GM12872 (cell line): ENCODE results near the gene USP17L20.
"Not testable (repeated sequence)": the region's sequence is repeated elsewhere in the genome, so short reads cannot be mapped to it uniquely, and the experiment has no call there.

Experiments used
- TF ChIP-seq, protein P1 (sequence below): IDR thresholded peaks from 3 replicates; pipeline ENCODE4 v1.5.1; 2011; ENCODE audit warnings: low read depth, mild to moderate bottlenecking, low read length, moderate library complexity; ENCODE audit not compliant: insufficient read depth

USP17L20 gene, protein sequence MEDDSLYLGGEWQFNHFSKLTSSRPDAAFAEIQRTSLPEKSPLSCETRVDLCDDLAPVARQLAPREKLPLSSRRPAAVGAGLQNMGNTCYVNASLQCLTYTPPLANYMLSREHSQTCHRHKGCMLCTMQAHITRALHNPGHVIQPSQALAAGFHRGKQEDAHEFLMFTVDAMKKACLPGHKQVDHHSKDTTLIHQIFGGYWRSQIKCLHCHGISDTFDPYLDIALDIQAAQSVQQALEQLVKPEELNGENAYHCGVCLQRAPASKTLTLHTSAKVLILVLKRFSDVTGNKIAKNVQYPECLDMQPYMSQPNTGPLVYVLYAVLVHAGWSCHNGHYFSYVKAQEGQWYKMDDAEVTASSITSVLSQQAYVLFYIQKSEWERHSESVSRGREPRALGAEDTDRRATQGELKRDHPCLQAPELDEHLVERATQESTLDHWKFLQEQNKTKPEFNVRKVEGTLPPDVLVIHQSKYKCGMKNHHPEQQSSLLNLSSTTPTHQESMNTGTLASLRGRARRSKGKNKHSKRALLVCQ

DNA sequence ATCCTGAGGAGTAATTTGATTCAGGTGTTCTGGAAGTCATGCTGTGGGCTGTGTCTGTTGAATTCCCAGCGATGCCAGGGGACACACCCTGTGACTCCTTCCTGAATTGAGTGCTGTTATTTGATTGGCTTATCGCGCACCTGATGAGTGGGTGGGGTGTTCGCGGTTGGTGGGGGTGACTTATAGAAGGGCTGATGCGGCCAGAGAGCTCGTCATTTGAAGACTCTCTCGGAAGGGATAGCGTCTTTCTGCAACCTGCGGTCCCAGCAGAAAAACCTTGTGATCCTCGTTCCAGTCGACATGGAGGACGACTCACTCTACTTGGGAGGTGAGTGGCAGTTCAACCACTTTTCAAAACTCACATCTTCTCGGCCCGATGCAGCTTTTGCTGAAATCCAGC is at the start of gene USP17L20:
USP17L20 (plus strand) TSS at position 301 of the 400 bp plus-strand sequence; CDS start at position 301, 0 bp downstream.
- TF ChIP-seq, protein P1, sequence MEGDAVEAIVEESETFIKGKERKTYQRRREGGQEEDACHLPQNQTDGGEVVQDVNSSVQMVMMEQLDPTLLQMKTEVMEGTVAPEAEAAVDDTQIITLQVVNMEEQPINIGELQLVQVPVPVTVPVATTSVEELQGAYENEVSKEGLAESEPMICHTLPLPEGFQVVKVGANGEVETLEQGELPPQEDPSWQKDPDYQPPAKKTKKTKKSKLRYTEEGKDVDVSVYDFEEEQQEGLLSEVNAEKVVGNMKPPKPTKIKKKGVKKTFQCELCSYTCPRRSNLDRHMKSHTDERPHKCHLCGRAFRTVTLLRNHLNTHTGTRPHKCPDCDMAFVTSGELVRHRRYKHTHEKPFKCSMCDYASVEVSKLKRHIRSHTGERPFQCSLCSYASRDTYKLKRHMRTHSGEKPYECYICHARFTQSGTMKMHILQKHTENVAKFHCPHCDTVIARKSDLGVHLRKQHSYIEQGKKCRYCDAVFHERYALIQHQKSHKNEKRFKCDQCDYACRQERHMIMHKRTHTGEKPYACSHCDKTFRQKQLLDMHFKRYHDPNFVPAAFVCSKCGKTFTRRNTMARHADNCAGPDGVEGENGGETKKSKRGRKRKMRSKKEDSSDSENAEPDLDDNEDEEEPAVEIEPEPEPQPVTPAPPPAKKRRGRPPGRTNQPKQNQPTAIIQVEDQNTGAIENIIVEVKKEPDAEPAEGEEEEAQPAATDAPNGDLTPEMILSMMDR = not testable (repeated sequence)

DNA sequence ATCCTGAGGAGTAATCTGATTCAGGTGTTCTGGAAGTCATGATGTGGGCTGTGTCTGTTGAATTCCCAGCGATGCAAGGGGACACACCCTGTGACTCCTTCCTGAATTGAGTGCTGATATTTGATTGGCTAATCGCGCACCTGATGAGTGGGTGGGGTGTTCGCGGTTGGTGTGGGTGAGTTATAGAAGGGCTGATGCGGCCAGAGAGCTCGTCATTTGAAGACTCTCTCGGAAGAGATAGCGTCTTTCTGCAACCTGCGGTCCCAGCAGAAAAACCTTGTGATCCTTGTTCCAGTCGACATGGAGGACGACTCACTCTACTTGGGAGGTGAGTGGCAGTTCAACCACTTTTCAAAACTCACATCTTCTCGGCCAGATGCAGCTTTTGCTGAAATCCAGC is 47.6 kb upstream of the USP17L20 start, which contains the start of gene USP17L10:
USP17L10 (plus strand) TSS at position 301 of the 400 bp plus-strand sequence; CDS start at position 301, 0 bp downstream.
- TF ChIP-seq, protein P1 = not testable (repeated sequence)

DNA sequence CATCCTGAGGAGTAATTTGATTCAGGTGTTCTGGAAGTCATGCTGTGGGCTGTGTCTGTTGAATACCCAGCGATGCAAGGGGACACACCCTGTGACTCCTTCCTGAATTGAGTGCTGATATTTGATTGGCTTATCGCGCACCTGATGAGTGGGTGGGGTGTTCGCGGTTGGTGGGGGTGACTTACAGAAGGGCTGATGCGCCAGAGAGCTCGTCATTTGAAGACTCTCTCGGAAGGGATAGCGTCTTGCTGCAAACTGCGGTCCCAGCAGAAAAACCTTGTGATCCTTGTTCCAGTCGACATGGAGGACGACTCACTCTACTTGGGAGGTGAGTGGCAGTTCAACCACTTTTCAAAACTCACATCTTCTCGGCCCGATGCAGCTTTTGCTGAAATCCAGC is 42.8 kb upstream of the USP17L20 start, which contains the start of gene USP17L11:
USP17L11 (plus strand) TSS at position 301 of the 400 bp plus-strand sequence; CDS start at position 301, 0 bp downstream.
- TF ChIP-seq, protein P1 = not testable (repeated sequence)

DNA sequence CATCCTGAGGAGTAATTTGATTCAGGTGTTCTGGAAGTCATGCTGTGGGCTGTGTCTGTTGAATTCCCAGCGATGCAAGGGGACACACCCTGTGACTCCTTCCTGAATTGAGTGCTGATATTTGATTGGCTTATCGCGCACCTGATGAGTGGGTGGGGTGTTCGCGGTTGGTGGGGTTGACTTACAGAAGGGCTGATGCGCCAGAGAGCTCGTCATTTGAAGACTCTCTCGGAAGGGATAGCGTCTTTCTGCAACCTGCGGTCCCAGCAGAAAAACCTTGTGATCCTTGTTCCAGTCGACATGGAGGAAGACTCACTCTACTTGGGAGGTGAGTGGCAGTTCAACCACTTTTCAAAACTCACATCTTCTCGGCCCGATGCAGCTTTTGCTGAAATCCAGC is 38.1 kb upstream of the USP17L20 start, which contains the start of gene USP17L12:
USP17L12 (plus strand) TSS at position 301 of the 400 bp plus-strand sequence; CDS start at position 301, 0 bp downstream.
- TF ChIP-seq, protein P1 = not testable (repeated sequence)

DNA sequence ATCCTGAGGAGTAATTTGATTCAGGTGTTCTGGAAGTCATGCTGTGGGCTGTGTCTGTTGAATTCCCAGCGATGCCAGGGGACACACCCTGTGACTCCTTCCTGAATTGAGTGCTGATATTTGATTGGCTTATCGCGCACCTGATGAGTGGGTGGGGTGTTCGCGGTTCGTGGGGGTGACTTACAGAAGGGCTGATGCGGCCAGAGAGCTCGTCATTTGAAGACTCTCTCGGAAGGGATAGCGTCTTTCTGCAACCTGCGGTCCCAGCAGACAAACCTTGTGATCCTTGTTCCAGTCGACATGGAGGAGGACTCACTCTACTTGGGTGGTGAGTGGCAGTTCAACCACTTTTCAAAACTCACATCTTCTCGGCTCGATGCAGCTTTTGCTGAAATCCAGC is 33.3 kb upstream of the USP17L20 start, which contains the start of gene USP17L13:
USP17L13 (plus strand) TSS at position 301 of the 400 bp plus-strand sequence; CDS start at position 301, 0 bp downstream.
- TF ChIP-seq, protein P1 = not testable (repeated sequence)

DNA sequence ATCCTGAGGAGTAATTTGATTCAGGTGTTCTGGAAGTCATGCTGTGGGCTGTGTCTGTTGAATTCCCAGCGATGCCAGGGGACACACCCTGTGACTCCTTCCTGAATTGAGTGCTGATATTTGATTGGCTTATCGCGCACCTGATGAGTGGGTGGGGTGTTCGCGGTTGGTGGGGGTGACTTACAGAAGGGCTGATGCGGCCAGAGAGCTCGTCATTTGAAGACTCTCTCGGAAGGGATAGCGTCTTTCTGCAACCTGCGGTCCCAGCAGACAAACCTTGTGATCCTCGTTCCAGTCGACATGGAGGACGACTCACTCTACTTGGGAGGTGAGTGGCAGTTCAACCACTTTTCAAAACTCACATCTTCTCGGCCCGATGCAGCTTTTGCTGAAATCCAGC is 23.8 kb upstream of the USP17L20 start, which contains the start of gene USP17L15:
USP17L15 (plus strand) TSS at position 301 of the 400 bp plus-strand sequence; CDS start at position 301, 0 bp downstream.
- TF ChIP-seq, protein P1 = not testable (repeated sequence)

DNA sequence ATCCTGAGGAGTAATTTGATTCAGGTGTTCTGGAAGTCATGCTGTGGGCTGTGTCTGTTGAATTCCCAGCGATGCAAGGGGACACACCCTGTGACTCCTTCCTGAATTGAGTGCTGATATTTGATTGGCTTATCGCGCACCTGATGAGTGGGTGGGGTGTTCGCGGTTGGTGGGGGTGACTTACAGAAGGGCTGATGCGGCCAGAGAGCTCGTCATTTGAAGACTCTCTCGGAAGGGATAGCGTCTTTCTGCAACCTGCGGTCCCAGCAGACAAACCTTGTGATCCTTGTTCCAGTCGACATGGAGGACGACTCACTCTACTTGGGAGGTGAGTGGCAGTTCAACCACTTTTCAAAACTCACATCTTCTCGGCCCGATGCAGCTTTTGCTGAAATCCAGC is 14.3 kb upstream of the USP17L20 start, which contains the start of gene USP17L17:
USP17L17 (plus strand) TSS at position 301 of the 400 bp plus-strand sequence; CDS start at position 301, 0 bp downstream.
- TF ChIP-seq, protein P1 = not testable (repeated sequence)
